Ovary (tissue), 3 donors: ENCODE results near the gene BCAP29.

Experiments
- EP300 ChIP-seq: sonication (generic); formaldehyde crosslinking; IDR thresholded peaks from one replicate; pipeline ENCODE4 v1.6.1; 2017; ENCODE audit warnings: antibody characterized with exemption
- TF ChIP-seq, protein P1 (sequence below), 3 donors: fragments of 450-650 bp in 2 of 3; fragments of 200-600 bp in 1 of 3; IDR thresholded peaks; one replicate each; pipeline versions ENCODE4 v1.5.1 to v1.8.0; 2016 to 2022; ENCODE audit warnings: antibody characterized with exemption in 3 of 3, mild to moderate bottlenecking in 1 of 3
- donor health status: DM: no; HTN: no; CAD: no.

DNA sequence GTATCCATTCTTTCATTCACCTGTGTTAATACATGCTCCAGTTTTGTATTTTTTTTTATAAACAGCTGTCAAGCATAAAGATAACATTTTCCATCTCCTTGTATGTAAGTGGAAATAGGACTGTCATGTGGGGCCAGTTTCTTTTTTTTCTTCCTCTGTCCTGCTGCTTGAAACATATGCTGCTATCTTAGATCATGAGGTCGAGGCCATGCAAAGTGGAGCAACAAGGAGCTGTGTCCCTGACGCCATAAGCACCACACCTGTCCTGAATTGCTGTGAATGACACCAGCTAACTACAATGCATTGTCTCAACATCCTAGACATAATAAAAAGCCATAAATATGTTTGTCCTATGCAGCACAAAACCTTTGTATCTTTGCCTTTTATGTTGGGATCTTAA, 42.8 kb downstream of the BCAP29 start:
- TF ChIP-seq, protein P1, sequence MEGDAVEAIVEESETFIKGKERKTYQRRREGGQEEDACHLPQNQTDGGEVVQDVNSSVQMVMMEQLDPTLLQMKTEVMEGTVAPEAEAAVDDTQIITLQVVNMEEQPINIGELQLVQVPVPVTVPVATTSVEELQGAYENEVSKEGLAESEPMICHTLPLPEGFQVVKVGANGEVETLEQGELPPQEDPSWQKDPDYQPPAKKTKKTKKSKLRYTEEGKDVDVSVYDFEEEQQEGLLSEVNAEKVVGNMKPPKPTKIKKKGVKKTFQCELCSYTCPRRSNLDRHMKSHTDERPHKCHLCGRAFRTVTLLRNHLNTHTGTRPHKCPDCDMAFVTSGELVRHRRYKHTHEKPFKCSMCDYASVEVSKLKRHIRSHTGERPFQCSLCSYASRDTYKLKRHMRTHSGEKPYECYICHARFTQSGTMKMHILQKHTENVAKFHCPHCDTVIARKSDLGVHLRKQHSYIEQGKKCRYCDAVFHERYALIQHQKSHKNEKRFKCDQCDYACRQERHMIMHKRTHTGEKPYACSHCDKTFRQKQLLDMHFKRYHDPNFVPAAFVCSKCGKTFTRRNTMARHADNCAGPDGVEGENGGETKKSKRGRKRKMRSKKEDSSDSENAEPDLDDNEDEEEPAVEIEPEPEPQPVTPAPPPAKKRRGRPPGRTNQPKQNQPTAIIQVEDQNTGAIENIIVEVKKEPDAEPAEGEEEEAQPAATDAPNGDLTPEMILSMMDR (IDR thresholded peaks at IDR 0.05) = no peak
- no peak for TF ChIP-seq EP300
